Lower lobe of right lung (tissue), 2 donors: ENCODE data around the gene MCTP2. TPM values are rescaled to one million over a fixed set of nuclear protein-coding genes. Genes with fewer than 3 reads are reported as not detected.

Source experiments
- ATAC-seq, 2 donors: fragments of 200-7000 bp; cut with Tn5 transposase; one replicate each; pipeline ENCODE4 v1.9.1; 2020 to 2022; ENCODE audit warnings: mild to moderate bottlenecking in 2 of 2, moderate library complexity in 2 of 2
- DNase-seq: peaks from one replicate; pipeline ENCODE4 v3.0.0-alpha.2; 2020
- H3K27ac ChIP-seq: fragments of 200-600 bp; one replicate; pipeline ENCODE4 v1.8.0; 2022
- H3K27me3 ChIP-seq: fragments of 200-600 bp; one replicate; pipeline ENCODE4 v1.8.0; 2022; ENCODE audit warnings: low read depth
- H3K36me3 ChIP-seq: fragments of 200-600 bp; one replicate; pipeline ENCODE4 v1.8.0; 2022; ENCODE audit warnings: mild to moderate bottlenecking
- H3K4me1 ChIP-seq: fragments of 200-600 bp; one replicate; pipeline ENCODE4 v1.8.0; 2022
- H3K4me3 ChIP-seq: fragments of 200-600 bp; one replicate; pipeline ENCODE4 v1.8.0; 2022; ENCODE audit warnings: mild to moderate bottlenecking
- H3K9me3 ChIP-seq: fragments of 200-600 bp; one replicate; pipeline ENCODE4 v1.8.0; 2022
- CTCF ChIP-seq: fragments of 200-600 bp; IDR thresholded peaks from one replicate; pipeline ENCODE4 v1.8.0; 2022; ENCODE audit warnings: antibody characterized with exemption, mild to moderate bottlenecking
- intact Hi-C: fragments of 100-400 bp; cut with DNase I; formaldehyde crosslinking; loops from one replicate; pipeline ENCODE4 v1.11.0; 2022
- total RNA-seq: library from RNA; stranded (reverse); fragmentation: NEBNext Ultra II Directional; extraction: Animal tissue kit (Norgen Biotek cat#: 25700); gene quantifications from one replicate; pipeline ENCODE4 v1.2.1, GENCODE V29; 2021
- donor health status: DM: no; HTN: yes; CAD: no; lungs with severe emphysema.

MCTP2 gene
- total RNA-seq, 1 donor from 2014 or later: 36.1 TPM

GRCh38 chr15:94312946-94313345 lies 81.6 kb downstream of the MCTP2 start:
- Histone ChIP-seq H3K9me3 (no peaks in the 10 kb centered on the region), H3K27ac (no peak overlapping the region), H3K4me3 (no peak overlapping the region), H3K36me3 (peaks cover 29% of the 10 kb centered on the region), H3K4me1 (no peaks in the 10 kb centered on the region), H3K27me3 (no peaks in the 10 kb centered on the region)
- no peak for ATAC-seq
- intact Hi-C loops: no loop called here
- TF ChIP-seq CTCF: no peak
- DNase-seq: no peak

- Histone ChIP-seq H3K4me1 (no peaks in the 10 kb centered on the region), H3K36me3 (peaks cover 37% of the 10 kb centered on the region), H3K9me3 (no peaks in the 10 kb centered on the region), H3K27ac (no peak overlapping the region), H3K4me3 (no peak overlapping the region), H3K27me3 (no peaks in the 10 kb centered on the region)
- DNase-seq: no peak
- intact Hi-C loops: no loop called here
- no peak for ATAC-seq
- TF ChIP-seq CTCF: no peak
Measured at GRCh38 chr15:94314639-94315038, 83.3 kb downstream of the MCTP2 start.

- Histone ChIP-seq H3K27me3 (no peaks in the 10 kb centered on the region), H3K9me3 (no peaks in the 10 kb centered on the region), H3K4me3 (no peak overlapping the region), H3K36me3 (peaks cover 37% of the 10 kb centered on the region), H3K4me1 (no peaks in the 10 kb centered on the region), H3K27ac (no peak overlapping the region)
- no peak for TF ChIP-seq CTCF
- no peak for ATAC-seq
- intact Hi-C loops: no loop called here
- no peak for DNase-seq
Measured at GRCh38 chr15:94317211-94317610, 85.8 kb downstream of the MCTP2 start.

GRCh38 chr15:94322141-94322540 lies 90.8 kb downstream of the MCTP2 start:
- Histone ChIP-seq H3K36me3 (peaks cover 14% of the 10 kb centered on the region), H3K4me1 (no peaks in the 10 kb centered on the region), H3K27ac (no peak overlapping the region), H3K27me3 (no peaks in the 10 kb centered on the region), H3K4me3 (no peak overlapping the region), H3K9me3 (no peaks in the 10 kb centered on the region)
- TF ChIP-seq CTCF: no peak
- ATAC-seq (no peak), DNase-seq (no peak)
- intact Hi-C loops: loop anchor here (5.0 kb wide), 1 partner anchor 160 kb away; no protein-coding TSS in a partner anchor

GRCh38 chr15:94323076-94323475 lies 91.7 kb downstream of the MCTP2 start:
- ATAC-seq (no peak), DNase-seq (no peak)
- Histone ChIP-seq H3K27ac (no peak overlapping the region), H3K4me1 (no peaks in the 10 kb centered on the region), H3K36me3 (peaks cover 8% of the 10 kb centered on the region), H3K27me3 (no peaks in the 10 kb centered on the region), H3K9me3 (no peaks in the 10 kb centered on the region), H3K4me3 (no peak overlapping the region)
- no peak for TF ChIP-seq CTCF
- intact Hi-C loops: loop anchor here (5.0 kb wide), 1 partner anchor 161 kb away; no protein-coding TSS in a partner anchor
